ENCODE measurements around the gene CACNA1F. TPM values are rescaled to one million over a fixed set of nuclear protein-coding genes. Genes with fewer than 3 reads are reported as not detected.

The CACNA1F gene
- total RNA-seq (2013; cell fraction: nucleolus; rRNA removed) = 0.92 and 1.6 TPM in 2 replicates
- total RNA-seq (2014; rRNA removed) (not detected in 2 replicates), total RNA-seq (2014; rRNA removed; fragmentation: Illumina TruSeq; extraction: Trizol) (not detected in 2 replicates), total RNA-seq (2021) (0.05 TPM in 2 replicates), polyA plus RNA-seq (2011; rRNA removed) (0.03 and 0.19 TPM in 2 replicates), polyA plus RNA-seq (2014; fragmentation: Illumina TruSeq; extraction: Trizol) (0.01 TPM in 1 of 2 replicates, not detected in the other), polyA plus RNA-seq (2014; fragmentation: Nextera tagmentation; extraction: Ambion mirVana) (not detected), polyA plus RNA-seq (2014; rRNA removed) (0.04 and 0.13 TPM in 2 replicates), polyA plus RNA-seq (2016; fragmentation: Nextera tagmentation; extraction: Ambion mirVana) (under 1 TPM in 1 of 2 experiments, not detected in 1; 0.32 TPM), polyA minus RNA-seq (2011; rRNA and poly(A)+ RNA removed) (0.10 and 0.29 TPM in 2 replicates), Bru-seq, nascent RNA (percentile 31 among the genes with signal in this experiment), BruChase-seq, experiment 1, labeled RNA remaining after a 6-hour chase (percentile 31 among the genes with signal in this experiment), BruChase-seq, experiment 2, labeled RNA remaining after a 2-hour chase (percentile 27 among the genes with signal in this experiment)
- 0.43 TPM for polyA plus RNA-seq (2011; ENCODE audit: low read depth)
- polyA plus RNA-seq (2011; cell fraction: cytosol; rRNA removed) = 0.06 and 0.08 TPM in 2 replicates
- 0.86 and 1.4 TPM in 2 replicates for polyA plus RNA-seq (2011; cell fraction: nucleus; rRNA removed)
- 0.18 and 0.27 TPM in 2 replicates for polyA plus RNA-seq (2012)
- not detected in 2 replicates for polyA minus RNA-seq (2011; cell fraction: cytosol; rRNA and poly(A)+ RNA removed)
- polyA minus RNA-seq (2011; cell fraction: nucleus; rRNA and poly(A)+ RNA removed) = 0.24 TPM in 1 of 2 replicates, not detected in the other
- long read RNA-seq, experiment 1 = 0 reads
- long read RNA-seq, experiment 2, partial matches to known transcripts = 1 of 1 reads
- long read RNA-seq, experiment 2, other reads (novel, unspliced or antisense) = 0 of 1 reads

GRCh38 chrX:49233176-49233575 is at the start of gene CACNA1F:
TSS of gene CACNA1F (minus strand) at chrX:49233340. CDS start at chrX:49233309, 31 bp downstream.
- intact Hi-C loops (cut with micrococcal nuclease; ENCODE audit: unreplicated experiment) (no loop called here), in situ Hi-C loops (cut with MboI) (no loop called here)
- no peak within 1 kb of the TSS for H3K4me2 ChIP-seq (ENCODE audit: control insufficient read depth, insufficient read depth)
- ChIA-PET SMC1A (ENCODE audit: uncharacterized antibody, unreplicated experiment) (no interaction called here), CTCF (interaction anchor here (0.6 kb wide), 1 partner anchor 89 kb away, joined by 3 read pairs; no protein-coding TSS in a partner anchor), POLR2A (no interaction called here), RAD21 (ENCODE audit: unreplicated experiment) (no interaction called here)
- H3K4me3 ChIP-seq = no peak within 1 kb of the TSS
- H3K4me1 ChIP-seq (ENCODE audit: control insufficient read depth, insufficient read depth, low read length) = peaks cover 5% of the 10 kb centered on the region
- H3K9me3 ChIP-seq (replicated peaks; ENCODE audit: control insufficient read depth, insufficient read depth, low read length) = no peaks in the 10 kb centered on the region; the same call in 2 of the 3 replicates
- no peak within 1 kb of the TSS for H3K27ac ChIP-seq (ENCODE audit: control insufficient read depth, insufficient read depth)
- BruUV-seq (replicated peaks) = no TSS peak
- H2AFZ ChIP-seq (ENCODE audit: control insufficient read depth, low read depth, low read length) = no peak within 1 kb of the TSS
- DNase-seq (ENCODE audit: low read depth, low spot score) = no peak
- ATAC-seq = no peak
- H3K27me3 ChIP-seq (replicated peaks in 1 of 2; ENCODE audit: control insufficient read depth in 2 of 2, insufficient read depth in 2 of 2, low read length in 1 of 2) = no peaks in the 10 kb centered on the region
- H4K20me1 ChIP-seq (ENCODE audit: control insufficient read depth, insufficient read depth) = no peaks in the 10 kb centered on the region
- no peak for TF ChIP-seq POU2F2 (IDR thresholded peaks at IDR 0.05; ENCODE audit: borderline replicate concordance, low read depth, low read length)
- TF ChIP-seq NR2C2 (IDR thresholded peaks at IDR 0.05; ENCODE audit: borderline replicate concordance, control insufficient read depth, insufficient read length, low read depth) = no peak
- no peak for TF ChIP-seq SRF (IDR thresholded peaks at IDR 0.05; ENCODE audit: low read depth in 2 of 2, low read length in 2 of 2)
- TF ChIP-seq SP1 (IDR thresholded peaks at IDR 0.05; ENCODE audit: low read depth, low read length) = no peak
- no peak for TF ChIP-seq PRDM15 (CRISPR knock-in tag; IDR thresholded peaks at IDR 0.05)
- no peaks in the 10 kb centered on the region for H3K36me3 ChIP-seq (ENCODE audit: control insufficient read depth in 2 of 2, insufficient read depth in 2 of 2, low read length in 1 of 2)
- peaks cover 3% of the 10 kb centered on the region; the same call in 1 of the 2 replicates for H3K79me2 ChIP-seq (ENCODE audit: control insufficient read depth, insufficient read depth, low read length)
- no peak for FAIRE-seq
- no peak within 1 kb of the TSS for H3K9ac ChIP-seq (ENCODE audit: control insufficient read depth, insufficient read depth, low read length)
- 71% methylated on average over 9 of the region's 9 CpGs for WGBS (ENCODE audit: insufficient coverage, insufficient replicate concordance, low lambda C conversion rate, missing lambda C conversion rate)

Data from GM12878 (cell line).